HL-60/S4 treated with retinoic acid at 250 ng/mL for 4 days and 3 days (cell line): ENCODE results near the gene FBXO47.
"Not testable (repeated sequence)": the region's sequence is repeated elsewhere in the genome, so short reads cannot be mapped to it uniquely, and the experiment has no call there.

Experiments used
- in situ Hi-C: fragments of 300-500 bp; cut with MboI; formaldehyde crosslinking; loops from 2 replicates; pipeline ENCODE4 v1.7.0; 2022; ENCODE audit warnings: low sequenced_read_pairs

FBXO47 gene

GRCh38 chr17:38981636-38982035, 14.4 kb upstream of the FBXO47 start:
- in situ Hi-C loops = loop anchor here (10.0 kb wide), 1 partner anchor 173 kb away; the partner anchor contains the start of gene PLXDC1

DNA sequence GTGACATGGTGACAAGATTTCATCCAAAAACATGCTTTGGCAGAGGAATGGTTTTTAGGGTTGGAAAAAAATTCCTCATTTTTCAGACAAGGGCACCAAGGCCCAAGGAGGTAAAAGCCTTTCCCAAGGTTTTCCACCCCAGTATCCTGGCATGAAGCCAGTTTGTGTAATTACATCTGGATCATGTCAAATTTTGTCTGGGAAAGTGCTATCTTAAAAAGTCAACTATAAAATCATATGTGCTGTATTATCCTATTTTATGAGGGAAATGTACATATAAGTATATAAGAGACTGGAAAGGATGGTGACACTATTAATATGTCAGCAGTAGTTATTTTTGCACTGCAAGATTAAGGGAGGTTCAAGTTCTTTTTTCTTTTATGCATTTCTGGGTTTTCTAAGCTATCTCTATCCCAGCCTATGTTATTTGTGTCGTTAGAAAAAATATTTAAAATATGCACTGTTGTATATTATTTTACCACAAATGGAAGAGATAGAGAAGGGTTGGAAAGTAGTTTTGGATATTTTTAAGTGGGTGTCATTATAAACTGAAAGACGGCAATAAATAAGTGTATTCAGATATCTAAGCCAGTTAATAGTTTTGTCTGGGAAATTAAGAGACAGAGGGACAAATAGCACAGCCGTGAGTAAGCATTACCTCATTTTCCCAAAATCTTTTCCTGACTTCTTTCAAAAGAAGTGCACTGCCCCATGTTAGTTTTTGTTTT, 13.5 kb upstream of the FBXO47 start:
- in situ Hi-C loops = loop anchor here (10.0 kb wide), 1 partner anchor 174 kb away; the partner anchor contains the start of gene PLXDC1

- in situ Hi-C loops = no loop called here
Observed at GRCh38 chr17:38978180-38978579, 11.0 kb upstream of the FBXO47 start.

DNA sequence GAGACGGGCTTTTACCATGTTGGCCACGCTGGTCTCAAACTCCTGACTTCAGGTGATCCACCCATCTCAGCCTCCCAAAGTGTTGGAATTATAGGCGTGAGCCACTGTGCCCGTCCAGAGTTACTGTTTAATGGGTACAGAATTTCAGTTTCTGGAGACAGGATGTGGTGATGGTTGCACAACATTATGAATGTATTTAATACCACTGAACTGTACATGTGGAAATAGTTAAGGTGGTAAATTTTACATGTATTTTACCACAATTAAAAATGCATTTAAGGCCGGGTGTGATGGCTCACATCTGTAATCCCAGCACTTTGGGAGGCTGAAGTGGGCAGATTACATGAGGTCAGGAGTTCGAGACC, 9.0 kb upstream of the FBXO47 start:
- in situ Hi-C loops = not testable (repeated sequence)

GRCh38 chr17:38970804-38971203, 3.6 kb upstream of the FBXO47 start:
- in situ Hi-C loops = no loop called here

- in situ Hi-C loops = no loop called here
Observed at GRCh38 chr17:38970128-38970527, 2.9 kb upstream of the FBXO47 start.

DNA sequence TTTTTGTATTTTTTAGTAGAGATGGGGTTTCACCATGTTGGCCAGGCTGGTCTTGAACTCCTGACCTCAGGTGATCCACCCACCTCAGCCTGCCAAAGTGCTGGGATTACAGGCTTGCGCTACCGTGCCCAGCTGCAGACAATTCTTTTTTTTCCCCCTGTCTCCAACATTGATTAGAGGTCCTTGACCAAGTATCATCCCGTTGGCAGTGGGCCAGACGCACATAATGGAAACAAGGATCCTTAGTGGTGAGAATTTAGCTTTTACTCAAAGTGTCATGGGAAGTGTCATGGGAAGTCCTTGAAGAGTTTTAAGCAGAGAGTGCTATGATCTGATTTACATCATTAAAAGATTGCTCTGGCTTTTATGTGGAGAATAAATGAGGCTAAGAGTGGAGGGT, 2.1 kb upstream of the FBXO47 start:
- in situ Hi-C loops = no loop called here

DNA sequence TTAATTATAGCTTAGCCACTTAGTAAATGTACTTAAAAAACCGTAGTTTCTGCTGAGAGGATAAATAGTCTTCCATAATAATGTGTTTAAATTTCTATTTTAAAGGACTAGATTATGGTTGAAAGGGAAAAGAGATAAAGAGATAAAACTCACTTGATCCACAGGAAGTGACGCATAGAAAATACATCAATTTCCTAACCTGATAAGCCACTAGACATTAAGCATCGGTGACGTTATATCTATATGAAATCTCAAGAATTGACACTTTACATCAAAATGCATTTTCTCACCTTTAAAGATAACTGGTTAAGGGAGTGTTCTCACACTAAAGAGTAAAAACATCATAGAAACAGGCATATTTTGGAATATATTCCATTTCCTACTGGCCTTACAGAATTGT, 5.8 kb downstream of the FBXO47 start:
- in situ Hi-C loops = no loop called here

DNA sequence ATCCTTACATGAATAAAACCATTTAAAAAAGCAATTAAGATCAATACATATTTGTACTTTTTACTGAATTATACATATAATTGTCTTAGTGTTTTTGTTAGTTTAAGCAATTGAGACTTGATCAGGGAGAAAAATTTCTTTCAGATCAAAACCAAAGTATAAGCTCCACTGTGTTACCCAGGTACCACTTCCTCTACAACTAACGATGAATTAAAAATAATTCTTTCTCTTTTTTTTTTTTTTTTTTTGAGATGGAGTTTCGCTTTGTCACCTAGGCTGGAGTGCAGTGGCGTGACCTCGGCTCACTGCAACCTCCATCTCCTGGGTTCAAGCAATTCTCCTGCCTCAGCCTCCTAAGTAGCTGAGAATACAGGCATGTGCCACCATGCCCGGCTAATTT, 6.8 kb downstream of the FBXO47 start:
- in situ Hi-C loops = no loop called here

DNA sequence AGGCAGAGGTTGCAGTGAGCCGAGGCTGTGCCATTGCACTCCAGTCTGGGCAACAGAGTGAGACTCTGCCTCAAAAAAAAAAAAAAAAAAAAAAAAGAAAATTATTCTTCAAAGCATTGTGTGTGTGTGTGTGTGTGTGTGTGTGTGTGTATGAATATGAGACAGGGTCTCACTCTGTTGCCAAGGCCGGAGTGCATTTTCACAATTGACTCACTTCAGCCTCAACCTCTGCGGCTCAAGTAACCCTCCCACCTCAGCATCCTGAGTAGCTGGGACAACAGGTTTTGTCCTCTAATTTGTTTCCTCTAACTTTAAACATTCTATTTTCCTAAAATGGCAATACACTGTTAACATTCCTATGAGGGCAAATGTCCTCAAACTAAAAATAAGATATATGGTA, 7.7 kb downstream of the FBXO47 start:
- in situ Hi-C loops = no loop called here

DNA sequence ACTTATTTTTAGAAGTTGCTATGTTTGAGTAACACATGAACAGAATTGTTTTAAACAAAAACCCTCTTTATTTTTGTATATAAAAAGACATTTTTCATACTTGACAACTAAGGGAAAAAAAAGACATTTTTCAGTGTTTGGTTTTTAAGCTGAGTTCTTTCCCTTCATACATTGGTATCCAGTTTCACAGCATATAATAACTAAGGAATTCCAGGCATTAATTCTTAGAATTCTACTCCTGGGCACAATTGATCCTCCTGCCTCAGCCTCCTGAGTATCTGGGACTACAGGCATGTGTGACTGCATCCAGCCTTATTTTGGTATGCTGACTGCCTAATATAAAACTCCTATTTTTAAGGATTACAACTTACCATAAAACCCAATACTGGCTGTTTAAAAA, 8.4 kb downstream of the FBXO47 start:
- in situ Hi-C loops = no loop called here

- in situ Hi-C loops = no loop called here
Observed at GRCh38 chr17:38958326-38958725, 8.9 kb downstream of the FBXO47 start.

- in situ Hi-C loops = not testable (repeated sequence)
Observed at GRCh38 chr17:38953800-38954199, 13.4 kb downstream of the FBXO47 start.

GRCh38 chr17:38947189-38947588, 20.0 kb downstream of the FBXO47 start:
- in situ Hi-C loops = no loop called here

DNA sequence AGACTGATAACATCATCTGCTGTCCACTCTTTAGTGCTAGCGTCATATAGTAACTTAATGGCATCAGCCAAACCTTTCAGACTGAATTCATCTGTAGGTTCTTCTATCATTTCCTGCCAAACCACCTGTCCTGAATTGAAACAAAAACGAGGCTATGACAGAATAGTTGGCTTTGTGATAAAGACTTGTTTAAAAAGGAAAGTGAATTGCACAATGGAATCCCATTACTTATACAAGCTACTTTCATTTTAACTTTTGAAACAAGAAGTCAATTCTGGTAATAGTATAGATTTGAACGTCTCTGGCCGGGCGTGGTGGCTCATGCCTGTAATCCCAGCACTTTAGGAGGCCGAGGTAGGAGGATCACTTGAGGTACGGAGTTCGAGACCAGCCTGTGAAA, 23.6 kb downstream of the FBXO47 start:
- in situ Hi-C loops = no loop called here

- in situ Hi-C loops = no loop called here
Observed at GRCh38 chr17:38942696-38943334, 24.4 kb downstream of the FBXO47 start.

DNA sequence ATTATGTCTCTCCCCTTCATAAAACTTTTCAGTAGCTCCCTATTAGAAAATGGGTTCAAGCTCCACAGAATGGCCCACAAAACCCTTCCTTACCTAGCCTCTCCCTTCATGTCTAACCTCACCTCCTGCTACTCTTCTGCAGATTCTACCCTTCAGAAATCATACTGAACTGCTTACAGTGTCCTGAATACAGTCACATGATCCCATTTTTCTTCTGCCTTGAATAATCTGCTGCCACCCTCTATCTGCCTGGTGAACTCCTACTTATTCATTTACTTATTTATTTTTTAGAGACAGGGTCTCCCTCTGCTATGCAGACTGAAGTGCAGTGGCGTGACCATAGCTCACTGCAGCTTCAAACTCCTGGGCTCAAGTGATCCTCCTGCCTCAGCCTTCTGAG, 26.8 kb downstream of the FBXO47 start:
- in situ Hi-C loops = no loop called here

DNA sequence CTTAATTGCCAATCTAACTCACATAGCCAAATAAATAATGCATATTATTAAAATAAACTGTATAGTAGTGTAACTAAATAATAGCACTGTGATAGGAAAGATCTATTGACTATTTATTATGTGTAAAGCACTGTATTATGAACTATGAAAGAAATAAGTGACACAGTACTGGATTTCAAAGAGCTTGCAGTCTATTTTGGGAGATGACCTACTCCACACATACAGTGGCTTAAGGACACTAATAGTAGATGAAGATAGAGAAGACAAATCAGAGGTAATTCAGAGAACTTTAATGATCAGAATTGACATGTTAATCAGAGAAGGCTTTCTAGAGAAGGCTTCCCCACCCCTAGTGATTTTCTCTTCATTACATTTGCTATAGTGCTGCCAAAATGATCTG, 27.2 kb downstream of the FBXO47 start:
- in situ Hi-C loops = no loop called here

- in situ Hi-C loops = not testable (repeated sequence)
Observed at GRCh38 chr17:38933962-38934361, 33.2 kb downstream of the FBXO47 start.

DNA sequence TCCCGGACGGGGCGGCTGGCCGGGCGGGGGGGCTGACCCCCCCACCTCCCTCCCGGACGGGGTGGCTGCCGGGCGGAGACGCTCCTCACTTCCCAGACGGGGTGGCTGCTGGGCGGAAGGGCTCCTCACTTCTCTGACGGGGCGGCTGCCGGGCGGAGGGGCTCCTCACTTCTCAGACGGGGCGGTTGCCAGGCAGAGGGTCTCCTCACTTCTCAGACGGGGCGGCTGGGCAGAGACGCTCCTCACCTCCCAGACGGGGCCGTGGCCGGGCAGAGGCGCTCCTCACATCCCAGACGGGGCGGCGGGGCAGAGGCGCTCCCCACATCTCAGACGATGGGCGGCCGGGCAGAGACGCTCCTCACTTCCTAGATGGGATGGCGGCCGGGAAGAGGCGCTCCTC, 36.4 kb downstream of the FBXO47 start:
- in situ Hi-C loops = not testable (repeated sequence)

GRCh38 chr17:38926293-38927070, 40.7 kb downstream of the FBXO47 start:
- in situ Hi-C loops = no loop called here
